Activated T-helper 1 cell treated with Interleukin-2 at 50 U/mL for 16 hours (primary cell): ENCODE data around the gene FLT3.

ENCODE experiments used
- DNase-seq: peaks from one replicate; pipeline ENCODE4 v3.0.0-alpha.2; 2020; ENCODE audit warnings: low read depth

The FLT3 gene

DNA sequence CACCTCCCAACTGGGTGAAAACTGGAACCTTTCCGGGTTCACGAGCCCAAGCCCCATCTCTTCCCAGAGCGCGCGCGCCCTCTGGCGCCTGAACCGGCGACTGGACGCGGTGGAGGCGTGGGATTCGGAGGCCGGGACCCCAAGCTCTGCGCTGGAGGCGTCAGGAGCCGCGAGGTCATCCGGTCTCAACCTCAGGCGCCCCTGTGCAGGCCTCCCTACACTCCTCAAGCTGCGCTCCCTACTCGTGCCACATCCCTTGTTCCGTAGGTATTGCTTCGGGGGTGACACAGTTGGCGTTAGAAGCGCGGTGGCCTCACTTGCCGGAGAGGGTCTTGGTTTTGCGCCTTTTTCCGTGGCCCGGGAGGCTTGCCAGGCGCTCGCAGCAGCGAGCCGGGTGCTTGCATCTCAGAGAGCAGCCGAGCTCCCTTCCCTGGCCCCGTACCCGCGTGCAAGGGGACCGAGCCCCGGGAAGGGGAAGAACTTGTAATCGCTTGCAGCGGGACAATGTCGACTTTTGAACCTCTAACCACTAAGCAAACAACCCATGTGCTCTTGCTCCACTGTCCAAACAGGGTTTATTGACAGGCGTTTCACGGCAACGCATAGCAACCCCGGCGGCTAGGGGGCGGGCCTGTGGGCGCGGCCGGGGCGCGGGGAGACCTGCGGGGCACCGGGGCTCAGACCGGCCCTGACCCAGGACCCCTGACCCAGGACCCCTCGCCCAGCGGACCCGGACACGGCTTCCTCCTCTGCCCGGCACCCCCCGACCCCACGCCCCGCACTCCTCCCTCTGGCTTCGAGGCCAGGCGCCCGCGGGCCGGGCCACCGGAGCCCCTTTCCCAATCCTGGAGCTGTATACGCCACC, 139.8 kb downstream of the FLT3 start:
- DNase-seq, result no peak

GRCh38 chr13:27959976-27960361, 140.4 kb downstream of the FLT3 start:
- no peak for DNase-seq

- DNase-seq, result no peak
These were observed 143.6 kb downstream of the FLT3 start for GRCh38 chr13:27956576-27957300.

DNA sequence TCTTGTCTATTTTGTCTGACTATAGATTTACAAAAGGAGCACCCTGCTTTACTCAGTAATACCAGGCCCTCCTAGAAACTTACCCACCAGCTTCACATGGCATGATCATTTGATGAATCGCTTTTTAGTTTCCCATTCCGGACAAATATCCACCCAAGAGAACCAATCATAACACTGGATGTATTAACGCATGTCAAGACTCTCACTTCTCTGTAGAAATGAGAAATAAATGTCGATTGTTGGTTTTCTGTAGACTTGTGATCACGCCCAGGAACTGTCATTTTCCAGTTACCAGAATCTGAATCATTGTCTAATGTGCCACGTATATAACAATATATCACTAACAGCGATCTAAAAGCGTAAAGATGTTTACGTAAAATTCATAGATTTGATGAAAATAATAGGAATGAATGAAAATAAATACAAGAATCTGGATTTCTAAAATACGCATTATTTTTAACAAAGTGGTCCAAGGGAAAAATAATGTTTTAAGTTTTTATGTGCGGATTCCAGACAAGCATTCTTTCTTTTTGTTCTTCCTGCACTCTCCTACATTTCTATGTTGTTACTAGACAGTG, 145.3 kb downstream of the FLT3 start:
- no peak for DNase-seq

GRCh38 chr13:27954406-27954851, 145.9 kb downstream of the FLT3 start:
- no peak for DNase-seq

- peak; percentile 17 for DNase-seq
These were observed 146.5 kb downstream of the FLT3 start for GRCh38 chr13:27953676-27954405.
